HEK293 (cell line): ENCODE results near the gene ATP5F1D.

Source experiments
- HOXC10 ChIP-seq: sonication (generic); formaldehyde crosslinking; IDR thresholded peaks from 2 replicates; pipeline ENCODE4 v1.8.1; 2023; ENCODE audit warnings: mild to moderate bottlenecking, missing genetic modification reagents
- KLF1 ChIP-seq: fragments of 450-650 bp; formaldehyde crosslinking; IDR thresholded peaks from 2 replicates; pipeline ENCODE4 v1.5.1; 2016; ENCODE audit warnings: missing biosample characterization, missing genetic modification characterization
- KLF10 ChIP-seq: fragments of 450-650 bp; IDR thresholded peaks from 2 replicates; pipeline ENCODE4 v1.5.1; 2018; ENCODE audit warnings: missing biosample characterization, mild to moderate bottlenecking, missing genetic modification characterization
- OSR2 ChIP-seq: fragments of 450-650 bp; formaldehyde crosslinking; IDR thresholded peaks from 2 replicates; pipeline ENCODE4 v1.5.1; 2016; ENCODE audit warnings: missing biosample characterization, missing genetic modification characterization
- PRDM10 ChIP-seq: fragments of 450-650 bp; formaldehyde crosslinking; IDR thresholded peaks from 2 replicates; pipeline ENCODE4 v1.5.1; 2016; ENCODE audit warnings: missing biosample characterization, missing genetic modification characterization
- REPIN1 ChIP-seq: fragments of 450-650 bp; formaldehyde crosslinking; IDR thresholded peaks from 2 replicates; pipeline ENCODE4 v1.5.1; 2017; ENCODE audit warnings: missing biosample characterization, missing genetic modification characterization, low read depth
- ZEB2 ChIP-seq: fragments of 450-650 bp; formaldehyde crosslinking; IDR thresholded peaks from 2 replicates; pipeline ENCODE4 v1.5.1; 2016; ENCODE audit warnings: missing biosample characterization, missing genetic modification characterization
- ZIC2 ChIP-seq: fragments of 450-650 bp; formaldehyde crosslinking; IDR thresholded peaks from 2 replicates; pipeline ENCODE4 v1.5.1; 2016; ENCODE audit warnings: missing biosample characterization, missing genetic modification characterization
- ZNF112 ChIP-seq: fragments of 450-650 bp; formaldehyde crosslinking; IDR thresholded peaks from 2 replicates; pipeline ENCODE4 v1.5.0; 2017; ENCODE audit warnings: missing biosample characterization, missing genetic modification characterization
- ZNF132 ChIP-seq: fragments of 450-650 bp; formaldehyde crosslinking; IDR thresholded peaks from 2 replicates; pipeline ENCODE4 v1.5.1; 2017; ENCODE audit warnings: missing biosample characterization, missing genetic modification characterization, borderline replicate concordance
- ZNF146 ChIP-seq: fragments of 450-650 bp; formaldehyde crosslinking; IDR thresholded peaks from 2 replicates; pipeline ENCODE4 v1.5.1; 2016; ENCODE audit warnings: missing biosample characterization, missing genetic modification characterization
- ZNF2 ChIP-seq: fragments of 450-650 bp; formaldehyde crosslinking; IDR thresholded peaks from 2 replicates; pipeline ENCODE4 v1.5.1; 2016; ENCODE audit warnings: missing biosample characterization, missing genetic modification characterization
- ZNF404 ChIP-seq: fragments of 450-650 bp; formaldehyde crosslinking; IDR thresholded peaks from 2 replicates; pipeline ENCODE4 v1.5.1; 2017; ENCODE audit warnings: missing biosample characterization, missing genetic modification characterization
- ZNF433 ChIP-seq: fragments of 450-650 bp; formaldehyde crosslinking; IDR thresholded peaks from 2 replicates; pipeline ENCODE4 v1.5.1; 2016; ENCODE audit warnings: missing biosample characterization, missing genetic modification characterization, low read depth
- ZNF473 ChIP-seq: fragments of 450-650 bp; formaldehyde crosslinking; IDR thresholded peaks from 2 replicates; pipeline ENCODE4 v1.5.1; 2017; ENCODE audit warnings: missing biosample characterization, missing genetic modification characterization
- ZNF548 ChIP-seq: fragments of 450-650 bp; formaldehyde crosslinking; IDR thresholded peaks from 2 replicates; pipeline ENCODE4 v1.5.1; 2016; ENCODE audit warnings: missing biosample characterization, missing genetic modification characterization
- ZNF654 ChIP-seq: fragments of 450-650 bp; formaldehyde crosslinking; IDR thresholded peaks from 2 replicates; pipeline ENCODE4 v1.5.1; 2016; ENCODE audit warnings: low read depth, missing biosample characterization, missing genetic modification characterization
- ZSCAN23 ChIP-seq: fragments of 450-650 bp; formaldehyde crosslinking; IDR thresholded peaks from 2 replicates; pipeline ENCODE4 v1.5.1; 2016; ENCODE audit warnings: missing biosample characterization, missing genetic modification characterization
- ZSCAN30 ChIP-seq: fragments of 450-650 bp; IDR thresholded peaks from 2 replicates; pipeline ENCODE4 v1.5.1; 2018; ENCODE audit warnings: missing biosample characterization, mild to moderate bottlenecking, missing genetic modification characterization, moderate library complexity
- TF ChIP-seq, protein P1 (sequence below): fragments of 450-650 bp; formaldehyde crosslinking; IDR thresholded peaks from 2 replicates; pipeline ENCODE4 v1.5.1; 2016; ENCODE audit warnings: missing biosample characterization, missing genetic modification characterization
- TF ChIP-seq, protein P2 (sequence below): sonication (generic); formaldehyde crosslinking; IDR thresholded peaks from 2 replicates; pipeline ENCODE4 v1.8.1; 2022; ENCODE audit warnings: mild to moderate bottlenecking, moderate library complexity, missing genetic modification reagents
- TF ChIP-seq, protein P3 (sequence below): fragments of 450-650 bp; formaldehyde crosslinking; IDR thresholded peaks from 2 replicates; pipeline ENCODE4 v1.5.1; 2016; ENCODE audit warnings: missing biosample characterization, missing genetic modification characterization
- TF ChIP-seq, protein P4 (sequence below): fragments of 450-650 bp; formaldehyde crosslinking; IDR thresholded peaks from 2 replicates; pipeline ENCODE4 v1.5.1; 2016; ENCODE audit warnings: missing biosample characterization, missing genetic modification characterization
- TF ChIP-seq, protein P5 (sequence below): fragments of 450-650 bp; formaldehyde crosslinking; IDR thresholded peaks from 2 replicates; pipeline ENCODE4 v1.5.1; 2016; ENCODE audit warnings: missing biosample characterization, missing genetic modification characterization
- TF ChIP-seq, protein P6 (sequence below): fragments of 450-650 bp; formaldehyde crosslinking; IDR thresholded peaks from 2 replicates; pipeline ENCODE4 v1.5.1; 2016; ENCODE audit warnings: missing biosample characterization, missing genetic modification characterization

The ATP5F1D gene

DNA sequence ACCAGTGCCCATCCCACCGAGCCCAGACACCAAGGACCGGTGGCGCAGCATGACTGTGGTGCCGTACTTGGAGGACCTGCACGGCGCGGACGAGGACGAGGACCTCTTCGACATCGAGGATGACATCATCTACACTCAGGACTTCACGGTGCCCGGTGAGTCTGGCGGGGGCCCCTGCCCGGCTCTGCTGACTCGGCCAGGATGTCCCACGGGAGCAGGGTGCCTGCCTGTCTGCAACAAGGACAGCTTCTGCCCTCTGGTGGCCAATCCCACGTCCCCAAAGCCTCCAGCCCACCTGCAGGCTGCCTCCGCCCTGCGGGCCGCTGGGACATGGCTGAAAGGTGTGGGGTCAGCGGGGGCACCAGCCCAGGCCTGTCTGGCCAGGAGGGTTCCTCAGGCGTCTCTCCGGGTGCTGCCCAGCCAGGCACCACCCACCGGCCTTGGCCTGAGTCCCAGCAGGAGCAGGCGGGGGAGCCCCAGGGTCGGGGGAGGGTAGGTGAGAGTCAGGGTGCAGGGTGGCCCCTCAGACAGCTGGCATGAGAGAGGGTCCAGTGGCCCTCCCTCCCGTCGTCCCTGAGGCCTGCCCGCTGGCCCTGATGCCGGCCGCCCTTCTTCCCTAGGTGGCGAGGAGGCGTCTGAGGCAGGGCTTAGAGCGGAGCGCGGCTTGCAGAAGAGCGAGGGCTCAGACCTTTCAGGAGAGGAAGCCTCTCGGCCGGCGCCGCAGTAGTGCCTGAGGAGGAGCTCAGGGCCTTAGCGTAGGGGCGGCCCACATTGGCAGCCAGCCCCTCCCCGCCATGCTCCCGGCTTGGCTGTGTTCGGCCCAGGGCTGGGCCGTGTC is 18.3 kb upstream of the ATP5F1D start (continued):
- TF ChIP-seq, protein P1, sequence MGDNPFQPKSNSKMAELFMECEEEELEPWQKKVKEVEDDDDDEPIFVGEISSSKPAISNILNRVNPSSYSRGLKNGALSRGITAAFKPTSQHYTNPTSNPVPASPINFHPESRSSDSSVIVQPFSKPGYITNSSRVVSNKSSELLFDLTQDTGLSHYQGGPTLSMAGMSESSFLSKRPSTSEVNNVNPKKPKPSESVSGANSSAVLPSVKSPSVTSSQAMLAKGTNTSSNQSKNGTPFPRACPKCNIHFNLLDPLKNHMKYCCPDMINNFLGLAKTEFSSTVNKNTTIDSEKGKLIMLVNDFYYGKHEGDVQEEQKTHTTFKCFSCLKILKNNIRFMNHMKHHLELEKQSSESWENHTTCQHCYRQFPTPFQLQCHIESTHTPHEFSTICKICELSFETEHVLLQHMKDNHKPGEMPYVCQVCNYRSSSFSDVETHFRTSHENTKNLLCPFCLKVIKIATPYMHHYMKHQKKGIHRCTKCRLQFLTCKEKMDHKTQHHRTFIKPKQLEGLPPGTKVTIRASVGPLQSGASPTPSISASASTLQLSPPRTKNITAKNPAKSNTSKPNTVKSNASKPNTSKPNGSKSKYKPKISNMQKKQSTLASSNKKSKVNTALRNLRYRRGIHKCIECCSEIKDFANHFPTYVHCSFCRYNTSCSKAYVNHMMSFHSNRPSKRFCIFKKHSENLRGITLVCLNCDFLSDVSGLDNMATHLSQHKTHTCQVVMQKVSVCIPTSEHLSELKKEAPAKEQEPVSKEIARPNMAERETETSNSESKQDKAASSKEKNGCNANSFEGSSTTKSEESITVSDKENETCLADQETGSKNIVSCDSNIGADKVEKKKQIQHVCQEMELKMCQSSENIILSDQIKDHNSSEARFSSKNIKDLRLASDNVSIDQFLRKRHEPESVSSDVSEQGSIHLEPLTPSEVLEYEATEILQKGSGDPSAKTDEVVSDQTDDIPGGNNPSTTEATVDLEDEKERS (tag by site-specific recombination), result no peak
- TF ChIP-seq ZNF2 (no peak), ZNF548 (tag by site-specific recombination) (no peak), ZNF132 (tag by site-specific recombination) (no peak), ZNF112 (tag by site-specific recombination) (no peak), KLF1 (tag by site-specific recombination) (peak; percentile 50), ZSCAN30 (tag by site-specific recombination) (no peak), PRDM10 (tag by site-specific recombination) (no peak), ZIC2 (tag by site-specific recombination) (peak; percentile 58), ZNF146 (tag by site-specific recombination) (no peak), ZSCAN23 (0 out of 2 replicates have a peak, but pooled peaks have one; percentile 16), ZNF433 (tag by site-specific recombination) (no peak), KLF10 (no peak), HOXC10 (CRISPR knock-in tag) (no peak), ZNF404 (no peak), ZEB2 (peak; percentile 81), OSR2 (peak; percentile 8; the same call in 1 of the 2 replicates), ZNF473 (tag by site-specific recombination) (no peak), REPIN1 (tag by site-specific recombination) (no peak), ZNF654 (tag by site-specific recombination) (peak; percentile 44)
- TF ChIP-seq, protein P2, sequence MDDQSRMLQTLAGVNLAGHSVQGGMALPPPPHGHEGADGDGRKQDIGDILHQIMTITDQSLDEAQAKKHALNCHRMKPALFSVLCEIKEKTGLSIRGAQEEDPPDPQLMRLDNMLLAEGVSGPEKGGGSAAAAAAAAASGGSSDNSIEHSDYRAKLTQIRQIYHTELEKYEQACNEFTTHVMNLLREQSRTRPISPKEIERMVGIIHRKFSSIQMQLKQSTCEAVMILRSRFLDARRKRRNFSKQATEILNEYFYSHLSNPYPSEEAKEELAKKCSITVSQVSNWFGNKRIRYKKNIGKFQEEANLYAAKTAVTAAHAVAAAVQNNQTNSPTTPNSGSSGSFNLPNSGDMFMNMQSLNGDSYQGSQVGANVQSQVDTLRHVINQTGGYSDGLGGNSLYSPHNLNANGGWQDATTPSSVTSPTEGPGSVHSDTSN (CRISPR knock-in tag), result no peak
- TF ChIP-seq, protein P3, sequence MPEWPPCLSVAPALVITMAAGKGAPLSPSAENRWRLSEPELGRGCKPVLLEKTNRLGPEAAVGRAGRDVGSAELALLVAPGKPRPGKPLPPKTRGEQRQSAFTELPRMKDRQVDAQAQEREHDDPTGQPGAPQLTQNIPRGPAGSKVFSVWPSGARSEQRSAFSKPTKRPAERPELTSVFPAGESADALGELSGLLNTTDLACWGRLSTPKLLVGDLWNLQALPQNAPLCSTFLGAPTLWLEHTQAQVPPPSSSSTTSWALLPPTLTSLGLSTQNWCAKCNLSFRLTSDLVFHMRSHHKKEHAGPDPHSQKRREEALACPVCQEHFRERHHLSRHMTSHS (tag by site-specific recombination), result no peak
- TF ChIP-seq, protein P4, sequence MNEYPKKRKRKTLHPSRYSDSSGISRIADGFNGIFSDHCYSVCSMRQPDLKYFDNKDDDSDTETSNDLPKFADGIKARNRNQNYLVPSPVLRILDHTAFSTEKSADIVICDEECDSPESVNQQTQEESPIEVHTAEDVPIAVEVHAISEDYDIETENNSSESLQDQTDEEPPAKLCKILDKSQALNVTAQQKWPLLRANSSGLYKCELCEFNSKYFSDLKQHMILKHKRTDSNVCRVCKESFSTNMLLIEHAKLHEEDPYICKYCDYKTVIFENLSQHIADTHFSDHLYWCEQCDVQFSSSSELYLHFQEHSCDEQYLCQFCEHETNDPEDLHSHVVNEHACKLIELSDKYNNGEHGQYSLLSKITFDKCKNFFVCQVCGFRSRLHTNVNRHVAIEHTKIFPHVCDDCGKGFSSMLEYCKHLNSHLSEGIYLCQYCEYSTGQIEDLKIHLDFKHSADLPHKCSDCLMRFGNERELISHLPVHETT, result peak; percentile 73; the same call in 1 of the 2 replicates
- TF ChIP-seq, protein P5, sequence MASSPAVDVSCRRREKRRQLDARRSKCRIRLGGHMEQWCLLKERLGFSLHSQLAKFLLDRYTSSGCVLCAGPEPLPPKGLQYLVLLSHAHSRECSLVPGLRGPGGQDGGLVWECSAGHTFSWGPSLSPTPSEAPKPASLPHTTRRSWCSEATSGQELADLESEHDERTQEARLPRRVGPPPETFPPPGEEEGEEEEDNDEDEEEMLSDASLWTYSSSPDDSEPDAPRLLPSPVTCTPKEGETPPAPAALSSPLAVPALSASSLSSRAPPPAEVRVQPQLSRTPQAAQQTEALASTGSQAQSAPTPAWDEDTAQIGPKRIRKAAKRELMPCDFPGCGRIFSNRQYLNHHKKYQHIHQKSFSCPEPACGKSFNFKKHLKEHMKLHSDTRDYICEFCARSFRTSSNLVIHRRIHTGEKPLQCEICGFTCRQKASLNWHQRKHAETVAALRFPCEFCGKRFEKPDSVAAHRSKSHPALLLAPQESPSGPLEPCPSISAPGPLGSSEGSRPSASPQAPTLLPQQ (tag by site-specific recombination), result peak; percentile 24; the same call in 1 of the 2 replicates
- TF ChIP-seq, protein P6, sequence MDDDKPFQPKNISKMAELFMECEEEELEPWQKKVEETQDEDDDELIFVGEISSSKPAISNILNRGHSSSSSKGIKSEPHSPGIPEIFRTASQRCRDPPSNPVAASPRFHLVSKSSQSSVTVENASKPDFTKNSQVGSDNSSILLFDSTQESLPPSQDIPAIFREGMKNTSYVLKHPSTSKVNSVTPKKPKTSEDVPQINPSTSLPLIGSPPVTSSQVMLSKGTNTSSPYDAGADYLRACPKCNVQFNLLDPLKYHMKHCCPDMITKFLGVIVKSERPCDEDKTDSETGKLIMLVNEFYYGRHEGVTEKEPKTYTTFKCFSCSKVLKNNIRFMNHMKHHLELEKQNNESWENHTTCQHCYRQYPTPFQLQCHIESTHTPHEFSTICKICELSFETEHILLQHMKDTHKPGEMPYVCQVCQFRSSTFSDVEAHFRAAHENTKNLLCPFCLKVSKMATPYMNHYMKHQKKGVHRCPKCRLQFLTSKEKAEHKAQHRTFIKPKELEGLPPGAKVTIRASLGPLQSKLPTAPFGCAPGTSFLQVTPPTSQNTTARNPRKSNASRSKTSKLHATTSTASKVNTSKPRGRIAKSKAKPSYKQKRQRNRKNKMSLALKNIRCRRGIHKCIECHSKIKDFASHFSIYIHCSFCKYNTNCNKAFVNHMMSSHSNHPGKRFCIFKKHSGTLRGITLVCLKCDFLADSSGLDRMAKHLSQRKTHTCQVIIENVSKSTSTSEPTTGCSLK, result no peak
